ENCODE results near the gene PKNOX2.

- TF ChIP-seq CTCF (IDR thresholded peaks at IDR 0.05): no peak
- TF ChIP-seq POLR2A (IDR thresholded peaks at IDR 0.05): no peak
Observed at GRCh38 chr11:125210066-125210465, 45.5 kb downstream of the PKNOX2 start.

Measured in suprapubic skin (tissue), 3 donors.